Colon (tissue), 2 donors: ENCODE measurements around the gene GALNT17.

Experiments used
- FAIRE-seq: peaks from 2 replicates; lab custom pipeline; 2012; peaks lifted over from hg19 to GRCh38; lab: Jason Lieb, UNC
- donor health status: control.
- donor health status: control.

Gene GALNT17

GRCh38 chr7:71752171-71752935 is 620.4 kb downstream of the GALNT17 start:
- no peak for FAIRE-seq

- FAIRE-seq: no peak
Measured at GRCh38 chr7:71753236-71753635, 621.3 kb downstream of the GALNT17 start.

- no peak for FAIRE-seq
Measured at GRCh38 chr7:71753956-71754664, 622.2 kb downstream of the GALNT17 start.

- FAIRE-seq: no peak
Measured at GRCh38 chr7:71754828-71755227, 622.9 kb downstream of the GALNT17 start.

GRCh38 chr7:71761336-71761735 is 629.4 kb downstream of the GALNT17 start:
- FAIRE-seq: no peak
